Amniotic stem cell (primary cell): ENCODE data around the gene NPEPL1.

Experiments
- DNase-seq: peaks from one replicate; lab custom pipeline; 2025; lab: John Stamatoyannopoulos, UW

The NPEPL1 gene

DNA sequence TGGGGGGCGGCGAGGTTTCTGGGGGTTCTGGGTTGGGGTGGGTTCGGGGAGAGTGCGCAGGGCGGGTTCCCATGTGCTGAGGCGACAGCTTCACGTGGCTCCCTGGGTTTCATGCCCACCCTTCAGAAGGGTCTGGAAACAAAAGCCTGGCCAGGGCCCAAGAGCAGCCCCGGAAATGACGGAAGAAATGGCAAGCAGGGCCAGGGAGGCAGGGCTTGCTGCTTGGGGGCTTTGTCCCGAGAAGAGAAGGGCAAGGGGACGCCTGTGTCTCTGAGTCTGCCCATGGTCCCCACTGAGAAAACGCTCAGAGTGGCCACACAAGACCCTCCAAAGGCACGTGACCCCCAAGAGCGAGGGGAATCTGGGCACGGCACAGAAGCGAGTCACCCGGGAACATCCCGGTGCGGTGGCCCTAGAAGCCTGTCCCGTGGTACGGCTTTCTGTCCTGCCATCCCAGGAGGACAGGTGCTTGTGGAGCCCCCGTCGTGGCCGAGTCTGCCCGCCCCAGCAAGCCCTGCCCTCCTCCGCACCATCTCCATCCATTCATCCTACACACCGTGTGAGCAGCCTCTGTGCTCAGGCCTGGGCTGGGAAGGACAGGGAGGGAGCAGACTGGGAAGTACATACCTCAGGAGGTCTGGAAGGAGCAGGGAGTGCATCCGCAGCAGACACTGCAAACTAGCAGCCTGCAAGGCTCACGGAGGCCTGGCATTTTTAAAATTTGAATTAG is 9.0 kb downstream of the NPEPL1 start:
- DNase-seq = no peak

- DNase-seq = no peak
These were observed 9.5 kb downstream of the NPEPL1 start for GRCh38 chr20:58702161-58702510.

DNA sequence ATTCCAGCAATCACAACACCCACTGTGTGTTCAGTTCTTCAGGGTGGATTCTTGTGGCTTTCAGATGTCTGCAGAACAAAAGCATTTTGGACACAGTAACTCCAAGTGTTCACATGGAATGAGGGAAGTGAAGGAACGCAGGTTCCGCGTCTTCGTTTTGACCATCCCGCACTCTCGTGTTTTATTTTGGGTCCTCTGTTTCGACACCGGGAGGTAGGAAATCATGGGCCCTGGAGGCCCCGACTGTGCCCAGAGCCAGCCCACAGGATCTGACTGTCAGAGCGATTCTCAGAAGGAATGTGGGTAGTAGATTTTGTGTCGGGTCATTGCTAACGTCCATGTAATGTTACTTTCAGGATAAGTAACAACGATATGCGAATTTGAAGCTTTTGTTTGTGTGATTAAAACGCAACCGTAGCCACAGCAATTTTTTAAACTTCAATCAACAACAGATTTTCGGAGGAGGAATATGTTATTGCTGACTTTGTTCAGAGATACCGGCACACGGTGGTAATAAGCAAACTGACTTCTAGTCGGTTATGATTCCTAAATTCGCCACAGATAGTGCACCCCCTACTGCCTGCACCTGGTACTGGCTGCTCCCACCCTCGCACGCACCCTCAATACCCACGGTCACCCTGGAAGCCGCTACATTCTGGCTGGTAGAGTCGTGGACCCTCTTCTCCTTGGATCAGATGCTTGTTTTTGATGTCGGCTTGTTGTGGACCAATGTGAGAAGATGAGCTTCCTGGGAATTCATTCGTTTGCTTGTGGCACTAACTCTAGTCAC is 10.5 kb downstream of the NPEPL1 start:
- DNase-seq = no peak

GRCh38 chr20:58703765-58704371 is 11.3 kb downstream of the NPEPL1 start:
- no peak for DNase-seq

DNA sequence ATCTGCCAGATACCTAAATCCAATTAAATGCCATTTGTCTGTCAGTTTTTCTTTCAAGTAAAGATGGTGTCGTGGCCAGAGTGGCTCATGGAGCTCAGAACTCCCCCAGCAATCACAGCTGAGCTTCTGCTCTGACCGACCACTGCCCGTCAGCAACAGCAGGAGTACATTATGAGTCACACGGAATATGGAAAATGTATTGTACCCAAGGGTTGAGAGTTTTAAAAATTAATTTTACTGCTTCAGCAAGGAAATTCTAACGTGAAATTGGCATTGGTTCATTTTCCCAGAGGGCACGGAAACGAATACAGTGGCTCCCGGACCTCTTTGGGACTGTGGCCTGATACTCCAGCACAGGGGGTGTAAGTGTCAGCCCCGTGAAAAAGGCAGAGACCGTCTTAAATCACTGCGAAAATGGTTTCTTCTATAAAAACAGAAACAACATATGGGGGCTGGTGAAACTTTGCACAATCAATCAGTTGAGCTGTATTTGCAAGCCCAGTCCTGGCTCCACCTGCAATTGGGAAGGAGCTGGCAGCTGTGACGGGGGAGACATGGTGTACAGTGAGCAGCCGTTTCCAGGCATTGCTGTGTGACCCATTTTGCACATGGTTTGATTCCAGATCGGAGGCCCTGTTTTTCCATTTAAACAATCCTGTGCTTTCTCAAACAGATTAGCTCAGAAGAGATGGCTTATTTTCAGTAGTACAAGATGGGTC is 12.8 kb downstream of the NPEPL1 start:
- no peak for DNase-seq

DNA sequence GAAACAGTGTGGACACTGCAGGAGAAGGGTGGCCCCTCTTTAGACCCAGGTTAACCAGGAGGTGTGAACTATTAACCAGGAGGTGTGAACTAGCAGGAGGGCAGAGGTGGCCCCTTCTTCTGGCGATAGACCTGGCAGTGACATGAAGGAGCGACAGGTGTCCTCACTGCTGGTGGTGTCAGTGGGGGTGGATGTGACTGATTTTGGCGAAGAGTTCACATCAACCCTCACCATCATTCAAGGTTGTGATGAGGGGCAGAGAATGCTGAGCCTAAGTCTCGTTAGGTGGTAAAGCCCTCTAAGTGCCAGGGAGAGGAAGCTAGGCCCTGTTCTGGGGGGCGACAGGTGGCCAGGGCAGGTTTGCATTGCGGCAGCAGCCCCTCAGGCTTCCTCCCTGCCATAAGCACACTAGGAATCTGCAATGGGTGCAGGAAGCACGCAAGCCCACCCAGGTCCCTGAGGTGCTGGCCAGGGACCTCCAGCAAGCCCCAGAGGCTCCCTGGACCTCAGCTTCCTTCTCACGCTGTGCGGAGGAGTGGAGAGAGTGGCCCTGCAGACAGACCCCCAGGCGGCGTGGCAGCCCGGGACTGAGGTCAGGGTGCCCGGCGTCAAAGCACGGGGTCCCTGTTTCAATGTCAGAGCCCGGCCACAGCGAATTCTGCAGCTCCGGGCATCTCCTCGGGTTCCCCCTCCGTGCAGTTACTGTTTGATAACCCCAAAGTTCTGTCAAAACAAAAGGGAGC is 13.7 kb downstream of the NPEPL1 start:
- DNase-seq = no peak

GRCh38 chr20:58706975-58707681 is 14.5 kb downstream of the NPEPL1 start:
- no peak for DNase-seq

- DNase-seq = no peak
These were observed 15.2 kb downstream of the NPEPL1 start for GRCh38 chr20:58707770-58708169.

DNA sequence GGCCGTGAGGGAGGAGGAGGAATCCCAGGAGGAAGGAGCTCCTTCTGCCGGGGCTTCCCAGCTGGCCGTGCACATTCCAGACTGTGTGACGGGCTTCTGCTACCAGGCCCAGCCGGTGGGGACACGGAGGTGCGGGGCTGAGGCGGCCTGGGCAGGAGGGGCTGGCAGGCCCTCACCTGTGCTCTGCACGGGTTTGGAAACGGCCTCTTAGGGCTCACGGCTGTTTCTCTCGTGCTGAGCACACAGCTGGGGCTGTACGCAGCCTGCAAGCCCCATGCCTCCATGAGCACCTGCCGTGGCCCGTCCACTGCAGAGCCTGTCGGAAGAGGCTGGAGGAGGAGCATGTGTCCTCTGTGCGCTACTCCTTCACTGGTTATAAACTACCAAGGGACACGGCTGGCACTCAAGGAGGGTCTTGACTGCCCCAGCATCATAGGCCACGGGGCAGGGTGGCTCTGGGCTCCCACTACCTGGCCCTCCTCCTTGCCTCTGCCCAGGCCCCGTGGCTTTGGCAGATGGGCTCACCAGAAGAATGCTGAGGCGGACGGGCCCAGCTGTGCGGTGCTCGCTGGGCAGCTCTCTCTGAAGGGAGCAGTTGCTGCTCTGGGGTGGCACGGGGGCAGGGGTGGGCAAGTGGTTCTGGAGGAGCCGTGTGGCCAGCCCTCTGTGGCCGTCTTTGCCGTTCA is 15.8 kb downstream of the NPEPL1 start:
- no peak for DNase-seq

- DNase-seq = no peak
These were observed 16.6 kb downstream of the NPEPL1 start for GRCh38 chr20:58709013-58709702.

GRCh38 chr20:58709703-58710039 is 17.1 kb downstream of the NPEPL1 start:
- DNase-seq = no peak

DNA sequence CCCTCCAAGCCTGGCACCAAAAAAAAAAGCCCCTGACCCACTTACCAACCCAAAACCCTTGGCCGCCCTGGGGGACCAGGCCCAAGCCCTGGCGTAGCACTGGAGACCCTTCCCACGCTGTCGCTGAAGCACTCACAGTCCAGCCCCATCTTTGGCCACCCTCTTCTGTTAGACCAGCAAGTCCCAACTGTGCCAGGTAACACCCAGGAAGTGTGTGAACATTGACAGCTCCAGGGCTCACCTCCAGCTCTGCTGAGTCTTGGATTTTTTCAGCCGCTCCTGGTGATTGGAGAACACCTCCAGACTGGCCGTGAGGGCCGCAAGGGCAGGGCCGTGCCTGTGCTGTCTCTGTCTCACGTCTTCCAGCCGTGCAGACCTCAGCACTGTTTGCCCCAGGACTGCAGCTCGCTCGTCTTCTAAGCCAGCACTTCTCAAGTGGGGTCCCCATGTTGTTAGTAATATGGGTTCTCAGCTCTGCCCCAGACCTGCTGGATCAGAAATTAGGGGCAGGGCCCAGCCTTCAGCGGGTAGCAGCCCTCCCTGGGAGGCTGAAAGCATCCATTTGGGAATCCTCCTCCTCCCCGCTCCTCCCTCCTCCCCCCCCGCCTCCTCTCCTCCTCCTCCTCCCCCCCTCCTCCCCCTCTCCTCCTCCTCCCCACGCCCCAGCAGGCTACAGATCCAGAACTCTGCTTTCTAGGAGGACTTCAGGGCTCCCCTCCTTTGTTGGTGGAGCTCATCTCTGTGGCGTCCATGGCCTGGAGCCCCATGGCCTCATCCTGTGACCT is 18.1 kb downstream of the NPEPL1 start:
- no peak for DNase-seq

DNA sequence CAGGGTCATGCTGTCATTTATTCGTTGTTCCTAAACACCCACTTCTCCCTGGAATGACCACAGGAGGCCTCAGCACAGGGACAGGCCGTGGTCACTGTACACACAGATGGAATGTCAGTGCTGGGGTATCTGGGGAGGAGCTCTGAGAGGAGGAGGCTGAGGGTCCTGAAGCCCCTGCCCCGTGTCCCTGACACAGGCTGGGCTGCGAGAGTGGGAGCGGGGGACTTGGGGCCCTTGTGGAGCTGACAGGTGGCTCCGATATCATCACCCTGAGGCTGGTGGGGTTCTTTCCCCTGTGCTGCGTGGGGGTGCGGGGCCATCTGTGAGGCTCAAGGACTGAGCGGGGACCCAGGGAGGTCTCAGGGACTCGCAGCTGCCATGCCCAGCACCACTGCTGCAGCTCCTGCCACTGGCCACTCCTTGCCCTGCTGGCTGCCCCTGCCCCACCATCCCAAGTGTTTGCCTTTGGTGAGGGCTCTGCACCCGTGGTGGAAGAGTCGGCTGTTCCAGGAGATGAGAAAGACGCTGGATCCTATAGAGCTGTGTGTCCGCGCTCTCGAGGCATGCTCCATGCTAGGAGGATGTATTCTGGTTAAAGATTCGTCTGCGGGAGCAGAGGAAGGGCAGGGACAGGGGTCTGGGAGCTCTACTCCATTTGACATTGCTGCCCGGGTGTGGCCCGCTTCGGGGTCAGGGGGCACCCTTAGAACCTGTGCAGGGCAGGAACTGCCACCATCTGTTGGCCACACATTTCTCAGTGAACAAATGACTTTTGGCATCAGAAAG is 18.9 kb downstream of the NPEPL1 start:
- DNase-seq = no peak

GRCh38 chr20:58712151-58712791 is 19.7 kb downstream of the NPEPL1 start:
- DNase-seq = no peak

DNA sequence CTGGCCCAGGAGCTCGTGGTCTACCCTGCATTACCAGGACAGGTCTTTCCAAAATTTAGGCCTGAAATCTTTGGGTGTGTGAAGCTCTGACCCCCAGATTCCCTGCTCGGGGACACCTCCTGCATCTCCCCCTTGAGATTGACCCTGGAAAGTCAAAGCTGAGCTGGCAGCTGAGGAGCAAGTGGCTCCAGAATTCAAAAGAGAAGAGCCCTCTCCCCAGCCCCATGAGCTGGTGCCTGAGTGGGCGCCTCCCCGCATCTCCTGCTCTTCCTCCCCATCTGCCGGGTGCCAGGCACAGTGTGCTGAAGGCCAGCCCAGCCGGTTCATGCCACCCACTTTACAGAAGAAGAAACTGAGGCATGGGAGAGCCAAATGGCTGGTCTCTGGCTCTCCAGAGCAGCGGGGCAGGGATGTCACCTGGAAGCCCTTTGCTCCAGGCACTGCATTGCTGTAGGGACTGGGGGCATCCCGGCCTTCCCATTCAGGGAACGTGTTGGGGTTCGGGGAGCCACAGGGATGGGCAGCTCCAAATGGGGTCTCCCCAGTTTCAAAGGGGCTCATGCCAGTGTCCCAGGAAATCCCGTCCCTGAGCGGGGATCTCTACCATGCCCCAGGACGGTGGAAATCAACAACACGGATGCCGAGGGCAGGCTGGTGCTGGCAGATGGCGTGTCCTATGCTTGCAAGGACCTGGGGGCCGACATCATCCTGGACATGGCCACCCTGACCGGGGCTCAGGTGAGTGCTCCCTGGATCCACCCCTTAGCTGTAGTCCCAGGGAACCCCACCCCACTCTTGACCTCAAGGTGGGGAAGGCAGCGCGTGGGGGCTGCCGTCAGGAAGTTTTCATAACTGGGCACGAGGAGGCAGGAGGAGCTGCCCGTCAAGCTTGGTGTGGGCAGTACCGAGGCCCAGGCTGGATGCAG is 20.5 kb downstream of the NPEPL1 start:
- DNase-seq = no peak

GRCh38 chr20:58713801-58714339 is 21.3 kb downstream of the NPEPL1 start:
- DNase-seq = no peak
